Glutamatergic neuron (in vitro differentiated cells): Measurements from ENCODE around the gene SLC35G6. TPM values are rescaled to one million over a fixed set of nuclear protein-coding genes. Genes with fewer than 3 reads are reported as not detected.
A peak's percentile ranks its signal among the peaks of the same experiment; 100 is the strongest.

ENCODE experiments used
- DNase-seq: peaks from one replicate; pipeline ENCODE4 v3.0.0; 2022
- H3K27ac Mint-ChIP-seq: one replicate; pipeline ENCODE4 v1.8.0; 2020; ENCODE audit warnings: mild to moderate bottlenecking, mixed read lengths, inconsistent platforms; ENCODE audit not compliant: unreplicated experiment
- H3K27me3 Mint-ChIP-seq: one replicate; pipeline ENCODE4 v1.8.0; 2020; ENCODE audit warnings: mild to moderate bottlenecking, moderate library complexity, mixed read lengths, inconsistent platforms; ENCODE audit not compliant: unreplicated experiment
- H3K36me3 Mint-ChIP-seq: one replicate; pipeline ENCODE4 v1.8.0; 2020; ENCODE audit warnings: mild to moderate bottlenecking, mixed read lengths, inconsistent platforms; ENCODE audit not compliant: unreplicated experiment
- H3K4me1 Mint-ChIP-seq: one replicate; pipeline ENCODE4 v1.8.0; 2020; ENCODE audit warnings: mild to moderate bottlenecking, low read depth, mixed read lengths, inconsistent platforms; ENCODE audit not compliant: unreplicated experiment
- H3K4me3 Mint-ChIP-seq: one replicate; pipeline ENCODE4 v1.8.0; 2020; ENCODE audit warnings: mild to moderate bottlenecking, mixed read lengths, inconsistent platforms; ENCODE audit not compliant: unreplicated experiment
- H3K9me3 Mint-ChIP-seq: one replicate; pipeline ENCODE4 v1.8.0; 2020; ENCODE audit warnings: mild to moderate bottlenecking, moderate library complexity, mixed read lengths, inconsistent platforms; ENCODE audit not compliant: unreplicated experiment
- total RNA-seq: library from RNA; stranded (reverse); fragmentation: NEBNext Ultra II Directional; extraction: Animal tissue kit (Norgen Biotek cat#: 25700); gene quantifications from one replicate; pipeline ENCODE4 v1.2.1, GENCODE V29; 2021; ENCODE audit not compliant: unreplicated experiment
- TF ChIP-seq, protein P1 (sequence below): fragments of 200-600 bp; sonication (generic); IDR thresholded peaks from one replicate; pipeline ENCODE4 v1.5.0; 2021; ENCODE audit not compliant: partially characterized antibody, unreplicated experiment

Gene SLC35G6
- total RNA-seq, 1 donor from 2014 or later: 0.34 TPM

DNA sequence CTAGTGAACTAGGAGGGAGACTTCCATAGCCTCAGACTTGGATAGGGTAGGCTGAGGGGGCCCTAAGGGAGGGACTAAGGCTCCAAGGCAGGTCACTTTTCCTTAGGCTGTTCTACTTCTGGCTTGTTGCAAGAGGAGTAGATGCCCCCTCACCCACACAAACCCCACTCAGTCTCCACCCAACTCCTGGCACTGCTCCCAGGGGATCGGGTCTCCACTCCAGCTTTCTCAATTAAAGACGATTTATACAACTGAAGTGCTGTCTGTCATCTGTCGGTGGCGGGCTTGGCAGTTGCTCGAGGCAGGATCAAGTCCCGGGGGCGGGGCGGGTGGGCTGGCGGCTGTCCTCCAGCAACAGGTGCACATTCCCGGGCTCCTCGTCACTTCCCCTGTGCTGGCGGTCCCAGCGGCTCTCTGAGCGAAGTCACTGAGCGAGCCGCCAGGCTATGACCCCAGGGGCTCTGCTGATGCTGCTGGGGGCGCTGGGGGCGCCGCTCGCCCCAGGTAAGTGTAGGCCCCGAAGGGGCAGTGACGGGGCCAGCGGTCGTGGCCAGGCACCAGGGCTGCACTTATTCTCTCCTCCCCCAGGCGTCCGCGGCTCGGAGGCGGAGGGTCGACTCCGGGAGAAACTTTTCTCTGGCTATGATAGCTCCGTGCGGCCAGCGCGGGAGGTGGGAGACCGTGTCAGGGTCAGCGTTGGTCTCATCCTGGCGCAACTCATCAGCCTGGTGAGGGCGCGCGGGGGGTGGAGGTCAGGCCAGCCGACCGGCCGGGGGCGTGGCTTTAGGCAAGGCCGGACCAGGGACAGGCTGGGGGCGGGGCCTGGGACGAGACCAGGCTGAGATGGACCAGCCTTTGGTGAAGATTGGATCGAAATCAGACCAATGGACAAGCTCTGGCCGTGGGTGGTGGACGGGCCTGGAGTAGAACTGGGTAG, 36.3 kb upstream of the SLC35G6 start, which contains the start of gene CHRNB1:
Gene CHRNB1, plus strand, starts transcription at position 380 of the 937 bp plus-strand sequence. Its CDS starts 67 bp downstream, at position 447.
- Mint-ChIP-seq H3K27ac (no peak within 1 kb of the TSS), H3K36me3 (peaks cover 5% of the 10 kb centered on the region), H3K4me1 (peaks cover 4% of the 10 kb centered on the region), H3K4me3 (peak within 1 kb of the TSS; percentile 85), H3K9me3 (peaks cover 15% of the 10 kb centered on the region), H3K27me3 (peaks cover 20% of the 10 kb centered on the region)
- DNase-seq: peak; percentile 84
- TF ChIP-seq, protein P1, sequence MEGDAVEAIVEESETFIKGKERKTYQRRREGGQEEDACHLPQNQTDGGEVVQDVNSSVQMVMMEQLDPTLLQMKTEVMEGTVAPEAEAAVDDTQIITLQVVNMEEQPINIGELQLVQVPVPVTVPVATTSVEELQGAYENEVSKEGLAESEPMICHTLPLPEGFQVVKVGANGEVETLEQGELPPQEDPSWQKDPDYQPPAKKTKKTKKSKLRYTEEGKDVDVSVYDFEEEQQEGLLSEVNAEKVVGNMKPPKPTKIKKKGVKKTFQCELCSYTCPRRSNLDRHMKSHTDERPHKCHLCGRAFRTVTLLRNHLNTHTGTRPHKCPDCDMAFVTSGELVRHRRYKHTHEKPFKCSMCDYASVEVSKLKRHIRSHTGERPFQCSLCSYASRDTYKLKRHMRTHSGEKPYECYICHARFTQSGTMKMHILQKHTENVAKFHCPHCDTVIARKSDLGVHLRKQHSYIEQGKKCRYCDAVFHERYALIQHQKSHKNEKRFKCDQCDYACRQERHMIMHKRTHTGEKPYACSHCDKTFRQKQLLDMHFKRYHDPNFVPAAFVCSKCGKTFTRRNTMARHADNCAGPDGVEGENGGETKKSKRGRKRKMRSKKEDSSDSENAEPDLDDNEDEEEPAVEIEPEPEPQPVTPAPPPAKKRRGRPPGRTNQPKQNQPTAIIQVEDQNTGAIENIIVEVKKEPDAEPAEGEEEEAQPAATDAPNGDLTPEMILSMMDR: no peak

DNA sequence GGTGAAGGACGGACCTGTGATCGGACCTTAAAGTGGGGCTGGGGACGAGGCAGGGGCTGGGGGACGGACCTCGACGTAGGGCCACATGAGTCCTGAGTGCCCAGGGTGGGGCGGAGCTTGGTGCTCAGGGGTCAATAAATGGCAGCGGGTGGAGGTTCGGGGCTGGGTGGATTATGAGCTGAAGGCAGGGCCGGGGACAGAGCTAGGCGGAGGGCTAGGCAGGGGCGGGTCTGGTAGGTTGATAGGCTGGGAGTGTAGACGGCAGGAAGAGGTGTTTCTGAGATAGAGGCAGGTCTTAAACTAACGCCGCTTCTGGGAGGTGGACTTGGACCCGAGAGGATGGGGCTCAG, 35.7 kb upstream of the SLC35G6 start:
- peaks cover 20% of the 10 kb centered on the region for H3K27me3 Mint-ChIP-seq
- H3K36me3 Mint-ChIP-seq: peaks cover 5% of the 10 kb centered on the region
- H3K27ac Mint-ChIP-seq: no peak overlapping the region
- peaks cover 15% of the 10 kb centered on the region for H3K9me3 Mint-ChIP-seq
- H3K4me3 Mint-ChIP-seq: peak overlapping the region; percentile 85
- TF ChIP-seq, protein P1: no peak
- DNase-seq: peak; percentile 34
- H3K4me1 Mint-ChIP-seq: peaks cover 4% of the 10 kb centered on the region

DNA sequence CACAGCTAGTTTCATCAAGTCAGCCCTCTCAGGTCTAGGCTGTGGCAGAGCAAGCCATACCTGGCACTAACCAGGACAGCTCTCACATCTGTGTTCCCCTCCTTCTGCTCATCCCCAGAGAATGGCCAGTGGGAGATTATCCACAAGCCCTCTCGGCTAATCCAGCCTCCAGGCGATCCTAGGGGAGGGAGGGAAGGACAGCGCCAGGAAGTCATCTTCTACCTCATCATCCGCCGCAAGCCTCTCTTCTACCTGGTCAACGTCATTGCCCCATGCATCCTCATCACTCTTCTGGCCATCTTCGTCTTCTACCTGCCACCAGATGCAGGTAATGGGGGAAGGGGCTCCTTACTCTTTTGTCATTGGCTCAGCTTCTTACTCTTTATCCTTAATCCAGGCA, 32.8 kb upstream of the SLC35G6 start:
- Mint-ChIP-seq H3K27ac (no peak overlapping the region), H3K4me3 (peak overlapping the region; percentile 4), H3K27me3 (peaks cover 19% of the 10 kb centered on the region), H3K36me3 (peaks cover 5% of the 10 kb centered on the region), H3K4me1 (no peaks in the 10 kb centered on the region), H3K9me3 (peaks cover 14% of the 10 kb centered on the region)
- no peak for DNase-seq
- TF ChIP-seq, protein P1: no peak

DNA sequence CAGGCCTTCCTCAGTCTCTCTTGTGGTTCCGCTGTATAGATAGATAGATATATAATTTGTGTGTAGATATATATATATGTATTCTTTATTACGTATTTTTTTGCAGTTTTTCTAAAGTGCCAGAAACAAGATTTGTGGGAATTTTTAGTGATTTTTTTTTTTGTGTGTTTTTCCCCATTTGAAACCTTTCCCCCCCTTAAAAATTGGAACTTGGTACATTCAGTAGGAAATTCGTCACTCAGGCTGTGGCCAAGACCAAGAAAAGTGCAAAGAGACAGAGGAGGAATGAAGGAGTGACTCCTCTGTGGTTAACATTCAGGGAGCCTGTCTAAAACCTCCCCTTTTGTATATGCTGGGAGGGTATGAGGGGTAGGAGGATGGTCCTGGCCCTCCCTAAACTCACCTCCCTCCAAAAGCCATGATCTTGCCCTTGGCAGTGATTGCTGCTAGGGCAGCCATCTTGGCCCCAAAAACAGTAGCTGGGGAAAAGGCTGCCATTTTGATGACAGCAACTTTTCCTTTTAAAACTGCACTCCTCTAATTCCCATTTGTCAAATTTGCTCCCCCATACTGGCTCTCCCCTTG, 21.2 kb upstream of the SLC35G6 start:
- Mint-ChIP-seq H3K36me3 (peaks cover 4% of the 10 kb centered on the region), H3K4me3 (no peak overlapping the region), H3K27ac (no peak overlapping the region), H3K27me3 (peaks cover 2% of the 10 kb centered on the region), H3K9me3 (peaks cover 11% of the 10 kb centered on the region), H3K4me1 (peaks cover 6% of the 10 kb centered on the region)
- TF ChIP-seq, protein P1: no peak
- DNase-seq: no peak
